GM21367 (cell line): ENCODE data around the gene KCTD5.
"Not testable (repeated sequence)": the region's sequence is repeated elsewhere in the genome, so short reads cannot be mapped to it uniquely, and the experiment has no call there.

Experiments used
- ATAC-seq: cut with Tn5 transposase; IDR thresholded peaks from one replicate; pipeline ENCODE4 v1.9.1; 2021; ENCODE audit not compliant: unreplicated experiment

Gene KCTD5

GRCh38 chr16:2696601-2697250, 14.4 kb downstream of the KCTD5 start:
- not testable (repeated sequence) for ATAC-seq

GRCh38 chr16:2697401-2697948, 15.2 kb downstream of the KCTD5 start:
- ATAC-seq: no peak

GRCh38 chr16:2698103-2698870, 16.0 kb downstream of the KCTD5 start:
- no peak for ATAC-seq

GRCh38 chr16:2698965-2699750, 16.8 kb downstream of the KCTD5 start:
- no peak for ATAC-seq

- ATAC-seq: no peak
Observed at GRCh38 chr16:2699791-2700600, 17.7 kb downstream of the KCTD5 start.

GRCh38 chr16:2700786-2701185, 18.5 kb downstream of the KCTD5 start:
- no peak for ATAC-seq

GRCh38 chr16:2701272-2701671, 18.9 kb downstream of the KCTD5 start:
- no peak for ATAC-seq

- no peak for ATAC-seq
Observed at GRCh38 chr16:2701713-2702437, 19.6 kb downstream of the KCTD5 start.

- no peak for ATAC-seq
Observed at GRCh38 chr16:2702438-2702825, 20.1 kb downstream of the KCTD5 start.

- no peak for ATAC-seq
Observed at GRCh38 chr16:2702871-2703745, 20.8 kb downstream of the KCTD5 start.

- no peak for ATAC-seq
Observed at GRCh38 chr16:2704166-2704982, 22.1 kb downstream of the KCTD5 start.

GRCh38 chr16:2704983-2705275, 22.6 kb downstream of the KCTD5 start:
- no peak for ATAC-seq

- ATAC-seq: no peak
Observed at GRCh38 chr16:2705351-2705750, 23.0 kb downstream of the KCTD5 start.

GRCh38 chr16:2706085-2706484, 23.8 kb downstream of the KCTD5 start:
- ATAC-seq: no peak

GRCh38 chr16:2706611-2707311, 24.4 kb downstream of the KCTD5 start:
- ATAC-seq: no peak

GRCh38 chr16:2707368-2708289, 25.3 kb downstream of the KCTD5 start:
- no peak for ATAC-seq

- no peak for ATAC-seq
Observed at GRCh38 chr16:2708290-2708639, 25.9 kb downstream of the KCTD5 start.
